Measurements from ENCODE around the gene ANXA2R.

DNA sequence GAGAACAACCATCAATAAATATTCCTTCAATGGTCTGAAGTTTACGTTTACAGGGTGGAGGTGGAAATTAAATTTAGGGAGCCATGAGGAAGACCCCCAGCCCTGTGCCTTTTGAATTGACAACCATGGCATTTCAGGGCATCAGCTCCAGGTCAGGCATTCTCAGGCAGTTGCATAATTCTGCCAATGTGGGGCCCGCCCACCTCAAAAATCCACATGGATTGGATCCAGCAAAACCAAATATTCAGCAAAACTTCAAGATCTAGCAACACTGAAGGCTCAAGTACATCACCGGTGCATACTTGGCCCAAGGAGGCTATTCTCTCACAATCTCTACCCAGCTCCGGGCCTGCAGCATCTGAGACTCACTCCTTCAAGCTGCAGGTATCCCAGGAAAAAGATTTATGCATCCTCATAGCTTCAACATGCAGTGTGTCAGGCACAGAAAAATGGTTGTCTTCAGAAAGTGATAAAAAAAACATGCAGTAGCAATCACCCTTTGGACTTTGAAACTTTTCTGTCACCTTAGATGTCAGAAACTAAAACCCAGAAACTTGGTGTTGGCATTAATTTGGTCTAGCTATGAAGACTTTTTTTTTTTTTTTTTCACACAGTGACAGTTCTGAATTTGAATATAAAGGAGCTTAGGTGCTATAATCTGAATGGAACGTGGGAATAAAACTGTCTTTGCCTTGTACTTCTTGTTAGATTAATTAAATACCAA lies 21.4 kb upstream of the ANXA2R start:
- TF ChIP-seq, protein P1, sequence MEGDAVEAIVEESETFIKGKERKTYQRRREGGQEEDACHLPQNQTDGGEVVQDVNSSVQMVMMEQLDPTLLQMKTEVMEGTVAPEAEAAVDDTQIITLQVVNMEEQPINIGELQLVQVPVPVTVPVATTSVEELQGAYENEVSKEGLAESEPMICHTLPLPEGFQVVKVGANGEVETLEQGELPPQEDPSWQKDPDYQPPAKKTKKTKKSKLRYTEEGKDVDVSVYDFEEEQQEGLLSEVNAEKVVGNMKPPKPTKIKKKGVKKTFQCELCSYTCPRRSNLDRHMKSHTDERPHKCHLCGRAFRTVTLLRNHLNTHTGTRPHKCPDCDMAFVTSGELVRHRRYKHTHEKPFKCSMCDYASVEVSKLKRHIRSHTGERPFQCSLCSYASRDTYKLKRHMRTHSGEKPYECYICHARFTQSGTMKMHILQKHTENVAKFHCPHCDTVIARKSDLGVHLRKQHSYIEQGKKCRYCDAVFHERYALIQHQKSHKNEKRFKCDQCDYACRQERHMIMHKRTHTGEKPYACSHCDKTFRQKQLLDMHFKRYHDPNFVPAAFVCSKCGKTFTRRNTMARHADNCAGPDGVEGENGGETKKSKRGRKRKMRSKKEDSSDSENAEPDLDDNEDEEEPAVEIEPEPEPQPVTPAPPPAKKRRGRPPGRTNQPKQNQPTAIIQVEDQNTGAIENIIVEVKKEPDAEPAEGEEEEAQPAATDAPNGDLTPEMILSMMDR (IDR thresholded peaks at IDR 0.05; ENCODE audit: poor library complexity), result no peak
- TF ChIP-seq EZH2phosphoT487 (IDR thresholded peaks at IDR 0.05; ENCODE audit: low read depth, severe bottlenecking, unreplicated experiment) (no peak), EZH2 (IDR thresholded peaks at IDR 0.05; ENCODE audit: borderline replicate concordance) (no peak)
